Esophagus squamous epithelium (tissue), 5 donors: ENCODE data around the gene DXO. TPM values are rescaled to one million over a fixed set of nuclear protein-coding genes. Genes with fewer than 3 reads are reported as not detected.
"Not testable (repeated sequence)": the region's sequence is repeated elsewhere in the genome, so short reads cannot be mapped to it uniquely, and the experiment has no call there.

Experiments
- DNase-seq: peaks from one replicate; lab custom pipeline; 2025; lab: John Stamatoyannopoulos, UW
- H3K27ac ChIP-seq, 4 donors: fragments of 200-600 bp; sonication (generic); one replicate each; pipeline ENCODE4 v1.5.1; 2016 to 2019; ENCODE audit warnings: mild to moderate bottlenecking in 1 of 4
- H3K27me3 ChIP-seq, 4 donors: fragments of 200-600 bp; sonication (generic); 1 replicate in 3 of 4; 2 replicates in 1 of 4; pipeline versions ENCODE4 v1.5.1 to v1.6.0; 2017 to 2021; ENCODE audit warnings: antibody characterized with exemption in 1 of 4
- H3K36me3 ChIP-seq, 3 donors: fragments of 200-600 bp; sonication (generic); one replicate each; pipeline ENCODE4 v1.5.1; 2016 to 2019
- H3K4me1 ChIP-seq, 3 donors: fragments of 200-600 bp; sonication (generic); one replicate each; pipeline ENCODE4 v1.5.1; 2017 to 2019
- H3K4me3 ChIP-seq, 4 donors: fragments of 200-600 bp; sonication (generic); 1 replicate in 3 of 4; 2 replicates in 1 of 4; pipeline ENCODE4 v1.5.1; 2016 to 2019; ENCODE audit warnings: mild to moderate bottlenecking in 2 of 4, moderate library complexity in 1 of 4
- H3K9me3 ChIP-seq, 3 donors: fragments of 200-600 bp; sonication (generic); one replicate each; pipeline ENCODE4 v1.5.1; 2016 to 2019
- CTCF ChIP-seq, 6 experiments: fragments of 450-650 bp in 4 of 6; fragments of 200-600 bp in 2 of 6; sonication (generic) in 2 of 6; IDR thresholded peaks; one replicate each; pipeline ENCODE4 v1.5.1; 2016 to 2019; ENCODE audit warnings: antibody characterized with exemption in 6 of 6, mild to moderate bottlenecking in 4 of 6, moderate library complexity in 4 of 6
- POLR2A ChIP-seq, 4 donors: fragments of 450-650 bp; IDR thresholded peaks; one replicate each; pipeline ENCODE4 v1.6.1; 2017; ENCODE audit warnings: antibody characterized with exemption in 4 of 4, mild to moderate bottlenecking in 4 of 4, moderate library complexity in 3 of 4
- WGBS, 2 donors: methylation state at CpG; one replicate each; pipeline ENCODE4 v1.1.5; 2018; 5-methylcytosine and 5-hydroxymethylcytosine counted together
- intact Hi-C: fragments of 100-400 bp; cut with DNase I; formaldehyde crosslinking; loops from one replicate; pipeline ENCODE4 v1.15.0; 2022
- total RNA-seq, 4 donors: library from RNA; depleted of rRNA; stranded (reverse); fragments of >200 nt; gene quantifications; one replicate each; pipeline ENCODE4 v1.1.0, GENCODE V29; 2016
- donor health status: DM: yes; HTN: yes; CAD: no.

Gene DXO
- total RNA-seq: 10 to 100 TPM in 1 of 4 donors, 1 to 10 TPM in 3; 7.8 to 13.2 (median 8.8) TPM

- intact Hi-C loops: no loop called here
- Histone ChIP-seq H3K4me3 (peak within 1 kb of the TSS; percentile 66 to 81 (median 78)), H3K36me3 (peaks cover 18 to 36% (median 22%) of the 10 kb centered on the region in 3 donors), H3K27me3 (no peaks in the 10 kb centered on the region), H3K4me1 (peaks cover 13 to 39% (median 22%) of the 10 kb centered on the region in 3 donors), H3K27ac (peak within 1 kb of the TSS; percentile 95 to 99 (median 98)), H3K9me3 (no peaks in the 10 kb centered on the region)
- 0% methylated on average over 7 to 20 of the region's 62 CpGs for WGBS, 2 donors
- DNase-seq: peak; percentile 89
- TF ChIP-seq POLR2A (IDR thresholded peaks at IDR 0.05) (peak in 3 of 4 donors; percentile 57 to 67 (median 57)), CTCF (IDR thresholded peaks at IDR 0.05) (no peak)
These were observed at the start of gene DXO for GRCh38 chr6:31971993-31972708. TSS of gene DXO (minus strand) at chr6:31972138. CDS start at chr6:31971675, 463 bp downstream.

- no CpG with 5 or more reads among the region's 6 CpGs for WGBS, 2 donors
- intact Hi-C loops, H3K4me3 ChIP-seq: not testable (repeated sequence)
These were observed 42.6 kb upstream of the DXO start, which contains the start of gene C4B for GRCh38 chr6:32014547-32014946. TSS of gene C4B (plus strand) at chr6:32014795. CDS start at chr6:32014846, 51 bp downstream.

GRCh38 chr6:32013738-32014137 is 41.8 kb upstream of the DXO start:
- H3K27me3 ChIP-seq, H3K36me3 ChIP-seq, H3K4me1 ChIP-seq, intact Hi-C loops, DNase-seq, H3K9me3 ChIP-seq, H3K4me3 ChIP-seq, H3K27ac ChIP-seq: not testable (repeated sequence)
- WGBS, 2 donors: no CpG with 5 or more reads among the region's 5 CpGs

More at GRCh38 chr6:32014547-32014946, 42.6 kb upstream of the DXO start, which contains the start of gene C4B:
- H3K4me1 ChIP-seq, H3K27me3 ChIP-seq, H3K9me3 ChIP-seq, H3K27ac ChIP-seq, H3K36me3 ChIP-seq, DNase-seq: not testable (repeated sequence)

- intact Hi-C loops, DNase-seq, H3K27me3 ChIP-seq, H3K4me1 ChIP-seq, H3K9me3 ChIP-seq, H3K36me3 ChIP-seq, H3K27ac ChIP-seq, H3K4me3 ChIP-seq: not testable (repeated sequence)
- WGBS, 2 donors: 78% methylated on average over 1 of the region's 17 CpGs; no CpG with 5 or more reads in 1 of the 2 donors
These were observed 41.1 kb upstream of the DXO start for GRCh38 chr6:32012941-32013617.

GRCh38 chr6:32010856-32011530 is 39.1 kb upstream of the DXO start:
- intact Hi-C loops: not testable (repeated sequence)

GRCh38 chr6:32009537-32009936 is 37.6 kb upstream of the DXO start:
- WGBS, 2 donors: no CpG with 5 or more reads among the region's 12 CpGs
- H3K36me3 ChIP-seq, intact Hi-C loops, H3K4me1 ChIP-seq, H3K9me3 ChIP-seq, H3K4me3 ChIP-seq, H3K27ac ChIP-seq, DNase-seq, H3K27me3 ChIP-seq: not testable (repeated sequence)

More at GRCh38 chr6:32010856-32011530, 39.1 kb upstream of the DXO start:
- WGBS, 2 donors: no CpG with 5 or more reads among the region's 27 CpGs
- not testable (repeated sequence) for H3K27me3 ChIP-seq, H3K4me1 ChIP-seq, DNase-seq, H3K9me3 ChIP-seq, H3K4me3 ChIP-seq, H3K36me3 ChIP-seq, H3K27ac ChIP-seq

- intact Hi-C loops, H3K27ac ChIP-seq, H3K4me3 ChIP-seq, H3K36me3 ChIP-seq, H3K27me3 ChIP-seq, DNase-seq, H3K9me3 ChIP-seq, H3K4me1 ChIP-seq: not testable (repeated sequence)
- no CpG with 5 or more reads among the region's 12 CpGs for WGBS, 2 donors
These were observed 36.7 kb upstream of the DXO start for GRCh38 chr6:32008616-32009015.

GRCh38 chr6:32008037-32008436 is 36.1 kb upstream of the DXO start:
- not testable (repeated sequence) for H3K27me3 ChIP-seq

GRCh38 chr6:32007086-32007485 is 35.1 kb upstream of the DXO start:
- intact Hi-C loops, H3K27ac ChIP-seq, H3K4me1 ChIP-seq, DNase-seq, H3K27me3 ChIP-seq, H3K9me3 ChIP-seq, H3K36me3 ChIP-seq, H3K4me3 ChIP-seq: not testable (repeated sequence)
- 81% methylated on average over 5 of the region's 12 CpGs; no CpG with 5 or more reads in 1 of the 2 donors for WGBS, 2 donors

More at GRCh38 chr6:32008037-32008436, 36.1 kb upstream of the DXO start:
- H3K36me3 ChIP-seq, H3K4me3 ChIP-seq, intact Hi-C loops, H3K9me3 ChIP-seq, H3K27ac ChIP-seq, DNase-seq, H3K4me1 ChIP-seq: not testable (repeated sequence)
- no CpG with 5 or more reads among the region's 24 CpGs for WGBS, 2 donors

- H3K4me1 ChIP-seq, H3K9me3 ChIP-seq, H3K27me3 ChIP-seq, DNase-seq, intact Hi-C loops, H3K27ac ChIP-seq, H3K36me3 ChIP-seq, H3K4me3 ChIP-seq: not testable (repeated sequence)
- WGBS, 2 donors: 80% methylated on average over 6 of the region's 8 CpGs; no CpG with 5 or more reads in 1 of the 2 donors
These were observed 34.1 kb upstream of the DXO start for GRCh38 chr6:32005991-32006529.

- H3K27me3 ChIP-seq, H3K4me1 ChIP-seq, intact Hi-C loops, DNase-seq, H3K4me3 ChIP-seq, H3K27ac ChIP-seq, H3K36me3 ChIP-seq, H3K9me3 ChIP-seq: not testable (repeated sequence)
- 14% methylated on average over 1 of the region's 9 CpGs; no CpG with 5 or more reads in 1 of the 2 donors for WGBS, 2 donors
These were observed 33.6 kb upstream of the DXO start for GRCh38 chr6:32005538-32005880.
